Measurements from ENCODE around the gene TRPM5. TPM values are rescaled to one million over a fixed set of nuclear protein-coding genes. Genes with fewer than 3 reads are reported as not detected.

The TRPM5 gene
- total and polyA plus RNA-seq, 2 of the 4 experiments (the other 2 are of a cell fraction) = not detected

GRCh38 chr11:2451916-2452315 lies 7.6 kb upstream of the TRPM5 start:
- Histone ChIP-seq H2AK5ac (ENCODE audit: low read depth, low read length) (no peak overlapping the region), H3K4me1 (ENCODE audit: control insufficient read depth, insufficient read depth, low read length) (no peaks in the 10 kb centered on the region), H2BK5ac (ENCODE audit: low read depth, low read length, poor library complexity, severe bottlenecking) (no peak overlapping the region), H4K8ac (ENCODE audit: low read depth in 2 of 2, low read length in 2 of 2) (no peak overlapping the region), H3K36me3 (ENCODE audit: control insufficient read depth, insufficient read depth, low read length) (no peaks in the 10 kb centered on the region), H4K5ac (ENCODE audit: low read depth, low read length) (no peak overlapping the region), H3K4ac (ENCODE audit: low read depth, low read length) (no peak overlapping the region), H3K9ac (ENCODE audit: low read depth, low read length) (no peak overlapping the region), H3K18ac (ENCODE audit: low read depth, low read length) (no peak overlapping the region), H3K9me1 (ENCODE audit: insufficient read depth, low read length) (no peaks in the 10 kb centered on the region), H4K20me1 (ENCODE audit: insufficient read depth, low read length) (no peaks in the 10 kb centered on the region), H3K27ac (ENCODE audit: insufficient read depth, low read length) (no peak overlapping the region), H2BK20ac (ENCODE audit: low read depth, low read length) (no peak overlapping the region), H3K79me1 (ENCODE audit: low read depth in 1 of 2, low read length in 2 of 2) (no peaks in the 10 kb centered on the region), H3K9me3 (ENCODE audit: control insufficient read depth, insufficient read depth, low read length) (no peaks in the 10 kb centered on the region; the same call in 1 of the 2 replicates), H3K23ac (ENCODE audit: low read depth, low read length) (no peak overlapping the region), H3K4me3 (ENCODE audit: insufficient read depth, low read depth, low read length) (no peak overlapping the region), H3K56ac (ENCODE audit: extremely low read depth, insufficient read depth, low read length) (no peak overlapping the region), H2AFZ (replicated peaks; ENCODE audit: low read length, poor library complexity) (no peak overlapping the region), H3K27me3 (ENCODE audit: control insufficient read depth, insufficient read depth, low read length) (peaks cover 41% of the 10 kb centered on the region), H2AK9ac (replicated peaks; ENCODE audit: low read depth, low read length, poor library complexity) (no peak overlapping the region), H2BK15ac (ENCODE audit: low read depth, low read length) (no peak overlapping the region), H3K14ac (replicated peaks; ENCODE audit: low read depth, low read length) (no peak overlapping the region), H3K4me2 (ENCODE audit: low read depth, low read length) (no peak overlapping the region), H2BK120ac (ENCODE audit: low read depth, low read length) (no peak overlapping the region), H4K91ac (ENCODE audit: insufficient read depth, low read depth, low read length) (no peak overlapping the region)
- no TSS peak for BruUV-seq (replicated peaks)
- DNase-seq = no peak
- no peak for ATAC-seq (ENCODE audit: low read depth)
- ChIA-PET POLR2A (ENCODE audit: unreplicated experiment) (no interaction called here), CTCF (no interaction called here)
- intact Hi-C loops (cut with micrococcal nuclease) = no loop called here
- dilution Hi-C loops (cut with HindIII; ENCODE audit: low sequenced_read_pairs, unreplicated experiment) = no loop called here
- TF ChIP-seq CHD1 (IDR thresholded peaks at IDR 0.05; ENCODE audit: low read depth, low read length) (no peak), USF2 (IDR thresholded peaks at IDR 0.05; ENCODE audit: low read depth, low read length) (no peak), BHLHE40 (IDR thresholded peaks at IDR 0.05; ENCODE audit: low read depth, low read length) (no peak), RCOR1 (IDR thresholded peaks at IDR 0.05; ENCODE audit: insufficient replicate concordance, low read length) (no peak), MAZ (IDR thresholded peaks at IDR 0.05; ENCODE audit: borderline replicate concordance, low read depth, low read length) (no peak), ELK1 (IDR thresholded peaks at IDR 0.05; ENCODE audit: borderline replicate concordance, low read depth, low read length) (no peak), POLR2A (IDR thresholded peaks at IDR 0.05; ENCODE audit: low read depth, low read length) (no peak), CEBPB (IDR thresholded peaks at IDR 0.05; ENCODE audit: low read depth, low read length) (no peak), RFX5 (IDR thresholded peaks at IDR 0.05; ENCODE audit: low read depth, low read length) (no peak), NFE2L2 (IDR thresholded peaks at IDR 0.05; ENCODE audit: low read depth, low read length) (no peak), MAFK (IDR thresholded peaks at IDR 0.05; ENCODE audit: low read depth, low read length) (no peak), MXI1 (IDR thresholded peaks at IDR 0.05; ENCODE audit: borderline replicate concordance, low read depth, low read length) (no peak), RAD21 (IDR thresholded peaks at IDR 0.05; ENCODE audit: low read length) (no peak), FOS (IDR thresholded peaks at IDR 0.05; ENCODE audit: low read depth, low read length) (no peak), SMC3 (IDR thresholded peaks at IDR 0.05; ENCODE audit: low read depth, low read length) (no peak), CTCF (conservative IDR thresholded peaks at IDR 0.05; ENCODE audit: low read depth, low read length) (no peak)
- in situ Hi-C loops (cut with MboI; ENCODE audit: low sequenced_read_pairs) = no loop called here
- no CpG with 5 or more reads among the region's 6 CpGs for WGBS, 2 experiments (ENCODE audit: extremely low coverage in 2 of 2, insufficient read length in 1 of 2)
